ENCODE measurements around the gene HERC6. TPM values are rescaled to one million over a fixed set of nuclear protein-coding genes. Genes with fewer than 3 reads are reported as not detected.

Gene HERC6
- total RNA-seq, 1 experiment from 2014 or later = 1.8 TPM

DNA sequence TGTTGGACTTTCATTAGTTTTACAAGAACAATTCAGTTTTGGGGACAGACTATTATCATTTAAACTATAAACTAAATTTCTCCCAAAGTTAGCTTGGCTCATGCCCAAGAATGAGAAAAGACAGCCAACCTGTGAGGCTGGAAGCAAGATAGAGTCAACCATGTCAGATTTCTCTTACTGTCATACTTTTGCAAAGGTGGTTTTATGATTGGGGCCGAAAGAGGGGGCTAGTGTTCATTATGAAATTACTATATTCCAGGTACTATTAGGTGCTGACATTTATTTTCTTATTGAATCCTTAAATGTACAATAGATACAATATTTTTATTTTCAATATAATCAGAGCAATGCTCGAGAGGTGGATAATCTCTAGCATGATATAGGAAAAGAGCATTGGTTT lies 30.6 kb downstream of the HERC6 start:
- Histone ChIP-seq H3K4me2 (ENCODE audit: low read depth, low read length, poor library complexity, severe bottlenecking) (no peak overlapping the region), H3K27me3 (ENCODE audit: low read length) (no peaks in the 10 kb centered on the region), H3K36me3 (ENCODE audit: insufficient read depth, low read length) (no peaks in the 10 kb centered on the region), H2AFZ (ENCODE audit: low read length) (no peak overlapping the region), H3K9me2 (replicated peaks; ENCODE audit: insufficient read depth, low read length) (no peaks in the 10 kb centered on the region), H3K79me2 (ENCODE audit: low read length) (no peaks in the 10 kb centered on the region), H3K9me3 (ENCODE audit: low read length) (no peaks in the 10 kb centered on the region), H3K27ac (ENCODE audit: low read length) (no peak overlapping the region), H3K9ac (ENCODE audit: low read length) (no peak overlapping the region), H3K4me3 (ENCODE audit: low read length) (no peak overlapping the region), H4K20me1 (ENCODE audit: insufficient read depth, low read depth, low read length) (no peaks in the 10 kb centered on the region), H3K4me1 (ENCODE audit: low read length) (peaks cover 11% of the 10 kb centered on the region)
- peak; percentile 54 for DNase-seq

DNA sequence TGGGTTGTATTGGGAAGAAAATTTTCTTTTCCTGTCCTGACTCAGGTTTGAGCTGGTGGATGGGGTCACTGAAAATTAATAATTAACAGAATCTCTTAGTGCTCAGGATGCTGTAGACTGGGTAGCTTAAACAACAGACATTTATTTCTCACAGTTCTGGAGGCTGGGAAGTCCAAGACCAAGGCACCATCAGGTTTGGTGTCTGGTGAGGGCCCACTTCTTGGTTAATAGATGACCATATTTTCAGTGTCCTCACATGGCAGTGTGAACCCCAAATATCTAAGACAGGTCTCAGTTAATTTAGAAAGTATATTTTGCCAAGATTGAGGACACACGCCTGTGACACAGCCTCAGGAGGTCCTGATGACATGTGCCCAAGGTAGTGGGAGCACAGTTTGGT lies 31.1 kb downstream of the HERC6 start:
- H3K79me2 ChIP-seq (ENCODE audit: low read length) = no peaks in the 10 kb centered on the region
- no peak overlapping the region for H3K27ac ChIP-seq (ENCODE audit: low read length)

DNA sequence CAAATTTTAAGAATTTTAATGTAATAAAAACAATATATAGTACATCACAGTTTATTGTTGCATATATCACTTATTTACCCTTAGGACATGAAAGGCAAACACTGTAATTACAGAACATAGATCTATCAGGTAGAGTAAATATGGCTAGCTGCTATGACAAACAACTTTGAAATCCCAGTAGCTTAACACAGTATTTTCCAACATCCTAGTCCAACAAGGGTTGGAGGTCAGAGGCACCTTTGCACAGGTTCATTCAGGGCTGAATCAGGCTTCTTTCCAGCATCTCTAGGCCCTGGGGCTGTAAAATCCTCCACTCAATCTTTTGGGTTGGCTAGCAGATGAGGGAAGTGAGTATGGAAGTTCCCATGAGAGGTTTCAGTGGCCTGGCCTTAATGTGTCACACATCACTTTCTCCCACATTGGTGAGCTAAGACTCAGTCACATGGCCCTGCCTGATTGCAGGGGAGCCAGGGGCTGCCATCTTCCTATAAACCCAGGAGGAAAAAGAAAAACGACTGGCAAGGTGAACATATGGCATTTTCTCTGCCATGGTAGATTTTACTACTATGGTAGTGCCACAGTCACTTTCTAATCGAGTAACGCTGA lies 32.9 kb downstream of the HERC6 start:
- Histone ChIP-seq H3K4me1 (ENCODE audit: low read length) (peaks cover 11% of the 10 kb centered on the region), H3K79me2 (ENCODE audit: low read length) (no peaks in the 10 kb centered on the region), H3K9me2 (replicated peaks; ENCODE audit: insufficient read depth, low read length) (no peaks in the 10 kb centered on the region), H2AFZ (ENCODE audit: low read length) (no peak overlapping the region), H3K27ac (ENCODE audit: low read length) (no peak overlapping the region), H3K36me3 (ENCODE audit: insufficient read depth, low read length) (no peaks in the 10 kb centered on the region), H3K4me2 (ENCODE audit: low read depth, low read length, poor library complexity, severe bottlenecking) (no peak overlapping the region), H4K20me1 (ENCODE audit: insufficient read depth, low read depth, low read length) (no peaks in the 10 kb centered on the region), H3K4me3 (ENCODE audit: low read length) (no peak overlapping the region), H3K9ac (ENCODE audit: low read length) (no peak overlapping the region), H3K27me3 (ENCODE audit: low read length) (no peaks in the 10 kb centered on the region), H3K9me3 (ENCODE audit: low read length) (no peaks in the 10 kb centered on the region)
- no peak for DNase-seq

More for the DNA sequence above, 31.1 kb downstream of the HERC6 start:
- no peak for DNase-seq
- Histone ChIP-seq H3K4me3 (ENCODE audit: low read length) (no peak overlapping the region), H4K20me1 (ENCODE audit: insufficient read depth, low read depth, low read length) (no peaks in the 10 kb centered on the region), H2AFZ (ENCODE audit: low read length) (no peak overlapping the region), H3K27me3 (ENCODE audit: low read length) (no peaks in the 10 kb centered on the region), H3K36me3 (ENCODE audit: insufficient read depth, low read length) (no peaks in the 10 kb centered on the region), H3K4me2 (ENCODE audit: low read depth, low read length, poor library complexity, severe bottlenecking) (no peak overlapping the region), H3K9ac (ENCODE audit: low read length) (no peak overlapping the region), H3K4me1 (ENCODE audit: low read length) (peaks cover 11% of the 10 kb centered on the region), H3K9me2 (replicated peaks; ENCODE audit: insufficient read depth, low read length) (no peaks in the 10 kb centered on the region), H3K9me3 (ENCODE audit: low read length) (no peaks in the 10 kb centered on the region)

DNA sequence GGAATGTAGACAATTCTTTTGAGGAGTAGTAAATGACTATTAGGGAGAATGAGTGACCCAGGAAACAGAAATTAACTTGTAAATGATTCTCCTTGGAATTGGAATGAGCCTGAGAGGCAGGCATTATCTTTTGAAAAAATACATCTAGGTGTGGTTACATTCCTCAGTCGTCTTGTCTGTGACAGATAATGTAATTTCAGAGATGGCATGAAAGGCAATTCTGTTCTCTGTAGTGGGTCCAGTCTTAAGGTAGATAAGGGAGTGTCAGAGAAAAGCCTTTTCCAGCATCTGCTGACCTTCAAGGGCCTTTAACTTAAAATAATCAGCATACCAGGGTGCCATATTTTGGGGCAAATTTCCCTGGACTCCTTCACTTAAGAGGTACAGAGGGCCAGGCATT lies 35.1 kb downstream of the HERC6 start:
- H3K27ac ChIP-seq (ENCODE audit: low read length) = no peak overlapping the region
- no peak overlapping the region for H2AFZ ChIP-seq (ENCODE audit: low read length)
- H3K79me2 ChIP-seq (ENCODE audit: low read length) = no peaks in the 10 kb centered on the region
- peaks cover 4% of the 10 kb centered on the region for H3K4me1 ChIP-seq (ENCODE audit: low read length)
- H3K27me3 ChIP-seq (ENCODE audit: low read length) = no peaks in the 10 kb centered on the region
- H3K36me3 ChIP-seq (ENCODE audit: insufficient read depth, low read length) = no peaks in the 10 kb centered on the region
- H3K4me3 ChIP-seq (ENCODE audit: low read length) = no peak overlapping the region
- H3K9ac ChIP-seq (ENCODE audit: low read length) = no peak overlapping the region
- no peaks in the 10 kb centered on the region for H3K9me3 ChIP-seq (ENCODE audit: low read length)
- no peaks in the 10 kb centered on the region for H3K9me2 ChIP-seq (replicated peaks; ENCODE audit: insufficient read depth, low read length)
- H4K20me1 ChIP-seq (ENCODE audit: insufficient read depth, low read depth, low read length) = no peaks in the 10 kb centered on the region
- H3K4me2 ChIP-seq (ENCODE audit: low read depth, low read length, poor library complexity, severe bottlenecking) = no peak overlapping the region
- DNase-seq = no peak

DNA sequence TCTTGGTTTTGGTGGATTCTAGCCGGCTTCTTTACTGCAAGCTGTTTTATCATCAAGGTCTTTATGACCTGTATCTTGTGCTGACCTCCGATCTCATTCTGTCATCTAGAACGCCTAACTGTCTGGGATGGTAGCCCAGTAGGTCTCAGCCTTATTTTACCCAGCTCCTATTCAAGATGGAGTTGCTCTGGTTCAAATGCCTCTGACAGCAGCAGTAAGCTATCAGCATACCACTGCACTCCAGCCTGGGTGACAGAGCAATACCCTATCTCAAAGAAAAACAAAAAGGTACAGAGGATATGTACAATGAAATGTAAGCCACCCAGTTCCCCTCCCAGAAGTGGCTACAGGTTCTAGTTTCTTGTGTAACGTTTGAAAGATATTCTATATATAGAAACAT lies 36.1 kb downstream of the HERC6 start:
- no peaks in the 10 kb centered on the region for H3K9me2 ChIP-seq (replicated peaks; ENCODE audit: insufficient read depth, low read length)
- H3K9me3 ChIP-seq (ENCODE audit: low read length) = no peaks in the 10 kb centered on the region
- no peaks in the 10 kb centered on the region for H3K36me3 ChIP-seq (ENCODE audit: insufficient read depth, low read length)
- H3K4me2 ChIP-seq (ENCODE audit: low read depth, low read length, poor library complexity, severe bottlenecking) = no peak overlapping the region
- DNase-seq = no peak
- H3K9ac ChIP-seq (ENCODE audit: low read length) = no peak overlapping the region
- no peaks in the 10 kb centered on the region for H4K20me1 ChIP-seq (ENCODE audit: insufficient read depth, low read depth, low read length)
- no peaks in the 10 kb centered on the region for H3K27me3 ChIP-seq (ENCODE audit: low read length)
- H2AFZ ChIP-seq (ENCODE audit: low read length) = no peak overlapping the region
- H3K79me2 ChIP-seq (ENCODE audit: low read length) = no peaks in the 10 kb centered on the region
- H3K27ac ChIP-seq (ENCODE audit: low read length) = no peak overlapping the region
- H3K4me1 ChIP-seq (ENCODE audit: low read length) = no peaks in the 10 kb centered on the region
- no peak overlapping the region for H3K4me3 ChIP-seq (ENCODE audit: low read length)

DNA sequence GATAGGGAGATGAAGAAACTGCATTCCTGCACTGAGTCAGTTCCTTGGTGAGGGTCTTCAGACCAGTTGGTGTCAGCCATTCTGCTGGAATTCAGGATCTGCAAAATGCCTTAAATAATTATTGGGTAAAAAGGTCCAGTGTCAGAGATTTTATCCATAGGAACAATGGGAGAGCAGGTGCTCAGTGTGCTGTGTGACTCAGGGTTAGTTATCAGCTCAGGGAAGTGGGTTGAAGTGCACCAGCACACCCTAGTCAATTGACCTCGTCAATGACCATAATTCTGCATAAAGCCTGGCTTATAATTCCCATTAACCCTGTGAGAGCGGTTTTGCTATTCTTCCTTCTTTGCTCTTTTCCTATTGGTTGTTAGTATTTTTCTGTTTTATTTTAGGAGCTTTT lies 37.3 kb downstream of the HERC6 start:
- H4K20me1 ChIP-seq (ENCODE audit: insufficient read depth, low read depth, low read length) = no peaks in the 10 kb centered on the region
- no peak overlapping the region for H3K4me3 ChIP-seq (ENCODE audit: low read length)
- H3K9me2 ChIP-seq (replicated peaks; ENCODE audit: insufficient read depth, low read length) = no peaks in the 10 kb centered on the region
- no peak overlapping the region for H2AFZ ChIP-seq (ENCODE audit: low read length)
- H3K4me1 ChIP-seq (ENCODE audit: low read length) = no peaks in the 10 kb centered on the region
- no peak overlapping the region for H3K4me2 ChIP-seq (ENCODE audit: low read depth, low read length, poor library complexity, severe bottlenecking)
- H3K9me3 ChIP-seq (ENCODE audit: low read length) = no peaks in the 10 kb centered on the region
- no peaks in the 10 kb centered on the region for H3K27me3 ChIP-seq (ENCODE audit: low read length)
- H3K27ac ChIP-seq (ENCODE audit: low read length) = no peak overlapping the region
- H3K9ac ChIP-seq (ENCODE audit: low read length) = no peak overlapping the region
- no peaks in the 10 kb centered on the region for H3K36me3 ChIP-seq (ENCODE audit: insufficient read depth, low read length)
- DNase-seq = no peak
- no peaks in the 10 kb centered on the region for H3K79me2 ChIP-seq (ENCODE audit: low read length)

DNA sequence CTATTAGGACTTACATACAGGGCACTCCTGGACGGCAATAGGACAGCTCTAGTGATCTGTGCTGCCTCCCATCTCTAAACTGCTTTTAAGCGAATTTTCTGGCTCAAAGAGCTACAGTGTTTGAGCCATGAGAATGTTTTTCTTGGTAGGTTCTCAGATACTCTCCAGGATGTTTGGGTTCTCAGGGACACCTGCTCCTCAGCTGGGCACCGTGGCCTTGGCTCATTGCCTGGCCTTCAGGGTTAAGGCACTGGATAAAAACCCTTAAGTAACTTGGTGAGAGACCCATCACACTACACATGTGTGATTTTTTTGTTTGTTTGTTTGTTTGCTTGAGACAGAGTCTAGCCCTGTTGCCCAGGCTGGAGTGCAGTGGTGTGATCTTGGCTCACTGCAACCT lies 39.8 kb downstream of the HERC6 start:
- H3K9ac ChIP-seq (ENCODE audit: low read length) = no peak overlapping the region
- H3K79me2 ChIP-seq (ENCODE audit: low read length) = no peaks in the 10 kb centered on the region
- no peak overlapping the region for H3K4me3 ChIP-seq (ENCODE audit: low read length)
- H3K36me3 ChIP-seq (ENCODE audit: insufficient read depth, low read length) = no peaks in the 10 kb centered on the region
- no peaks in the 10 kb centered on the region for H3K4me1 ChIP-seq (ENCODE audit: low read length)
- no peaks in the 10 kb centered on the region for H3K27me3 ChIP-seq (ENCODE audit: low read length)
- no peak for DNase-seq
- no peak overlapping the region for H3K4me2 ChIP-seq (ENCODE audit: low read depth, low read length, poor library complexity, severe bottlenecking)
- no peak overlapping the region for H3K27ac ChIP-seq (ENCODE audit: low read length)
- H4K20me1 ChIP-seq (ENCODE audit: insufficient read depth, low read depth, low read length) = no peaks in the 10 kb centered on the region
- H3K9me3 ChIP-seq (ENCODE audit: low read length) = no peaks in the 10 kb centered on the region
- H2AFZ ChIP-seq (ENCODE audit: low read length) = no peak overlapping the region
- H3K9me2 ChIP-seq (replicated peaks; ENCODE audit: insufficient read depth, low read length) = no peaks in the 10 kb centered on the region

DNA sequence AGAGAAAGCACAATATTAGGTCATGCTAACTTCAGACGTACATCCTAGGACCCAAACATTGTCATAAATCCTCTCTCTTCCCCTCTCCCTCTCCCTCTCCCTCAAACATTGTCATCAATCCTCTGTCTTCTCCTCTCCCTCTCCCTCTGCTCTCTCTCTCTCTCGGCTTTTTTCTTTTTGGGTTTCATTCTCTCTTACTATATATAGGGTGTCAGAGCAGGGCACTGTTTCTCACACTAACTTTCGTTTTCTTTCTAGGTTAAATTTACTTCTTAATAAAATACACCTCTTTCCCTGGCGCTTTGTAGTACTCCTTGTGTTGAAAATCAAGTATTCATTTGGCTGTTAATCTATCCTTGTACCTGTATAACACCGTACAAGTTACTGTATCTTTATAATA lies 41.2 kb downstream of the HERC6 start:
- no peak overlapping the region for H2AFZ ChIP-seq (ENCODE audit: low read length)
- no peaks in the 10 kb centered on the region for H3K79me2 ChIP-seq (ENCODE audit: low read length)
- no peak overlapping the region for H3K4me2 ChIP-seq (ENCODE audit: low read depth, low read length, poor library complexity, severe bottlenecking)
- H3K9me3 ChIP-seq (ENCODE audit: low read length) = no peaks in the 10 kb centered on the region
- H3K4me3 ChIP-seq (ENCODE audit: low read length) = no peak overlapping the region
- H4K20me1 ChIP-seq (ENCODE audit: insufficient read depth, low read depth, low read length) = no peaks in the 10 kb centered on the region
- no peak for DNase-seq
- H3K36me3 ChIP-seq (ENCODE audit: insufficient read depth, low read length) = no peaks in the 10 kb centered on the region
- H3K27ac ChIP-seq (ENCODE audit: low read length) = no peak overlapping the region
- H3K27me3 ChIP-seq (ENCODE audit: low read length) = no peaks in the 10 kb centered on the region
- H3K9ac ChIP-seq (ENCODE audit: low read length) = no peak overlapping the region
- H3K9me2 ChIP-seq (replicated peaks; ENCODE audit: insufficient read depth, low read length) = no peaks in the 10 kb centered on the region
- no peaks in the 10 kb centered on the region for H3K4me1 ChIP-seq (ENCODE audit: low read length)

DNA sequence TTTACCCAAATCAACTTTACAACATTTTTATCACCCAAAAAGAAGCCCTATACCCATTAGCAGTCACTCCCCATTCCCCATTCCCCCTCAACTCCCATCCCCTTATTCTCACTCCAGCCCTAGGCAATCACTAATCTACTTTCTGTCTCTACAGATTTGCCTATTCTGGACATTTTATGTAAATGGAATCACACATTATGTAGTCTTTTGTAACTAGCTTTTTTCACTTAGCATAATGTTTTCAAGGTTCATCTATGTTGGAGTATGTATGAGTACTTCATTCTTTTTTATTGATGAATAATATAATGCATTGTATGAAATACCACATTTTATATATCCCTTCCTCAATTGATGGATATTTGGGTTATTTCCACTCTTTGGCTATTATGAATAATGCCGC lies 42.2 kb downstream of the HERC6 start:
- Histone ChIP-seq H3K4me2 (ENCODE audit: low read depth, low read length, poor library complexity, severe bottlenecking) (no peak overlapping the region), H3K9me2 (replicated peaks; ENCODE audit: insufficient read depth, low read length) (no peaks in the 10 kb centered on the region), H3K4me1 (ENCODE audit: low read length) (no peaks in the 10 kb centered on the region)

More for the DNA sequence above, 42.2 kb downstream of the HERC6 start:
- Histone ChIP-seq H2AFZ (ENCODE audit: low read length) (no peak overlapping the region), H3K27me3 (ENCODE audit: low read length) (no peaks in the 10 kb centered on the region), H3K27ac (ENCODE audit: low read length) (no peak overlapping the region), H3K79me2 (ENCODE audit: low read length) (no peaks in the 10 kb centered on the region), H3K36me3 (ENCODE audit: insufficient read depth, low read length) (no peaks in the 10 kb centered on the region), H3K4me3 (ENCODE audit: low read length) (no peak overlapping the region), H4K20me1 (ENCODE audit: insufficient read depth, low read depth, low read length) (no peaks in the 10 kb centered on the region), H3K9ac (ENCODE audit: low read length) (no peak overlapping the region), H3K9me3 (ENCODE audit: low read length) (no peaks in the 10 kb centered on the region)
- DNase-seq = no peak

All from Karpas-422 (cell line).